NOMO-1 (cell line): ENCODE data around the gene GPR55.
A peak's percentile ranks its signal among the peaks of the same experiment; 100 is the strongest.

ENCODE experiments used
- DNase-seq, 2 experiments: peaks; one replicate each; lab custom pipeline; 2025; ENCODE audit not compliant: unreplicated experiment in 2 of 2; lab: John Stamatoyannopoulos, UW

GPR55 gene

GRCh38 chr2:230887342-230887741, 37.7 kb downstream of the GPR55 start:
- DNase-seq, result no peak

- DNase-seq, result no peak
These were observed 38.4 kb downstream of the GPR55 start for GRCh38 chr2:230886671-230887071.

GRCh38 chr2:230886206-230886605, 38.8 kb downstream of the GPR55 start:
- no peak for DNase-seq

GRCh38 chr2:230885463-230886130, 39.4 kb downstream of the GPR55 start:
- DNase-seq, result peak in 1 of 2 experiments; percentile 4

- no peak for DNase-seq
These were observed 43.2 kb downstream of the GPR55 start for GRCh38 chr2:230881840-230882239.

GRCh38 chr2:230879891-230880290, 45.2 kb downstream of the GPR55 start:
- DNase-seq, result no peak

GRCh38 chr2:230879271-230879882, 45.7 kb downstream of the GPR55 start:
- no peak for DNase-seq

GRCh38 chr2:230878599-230879188, 46.3 kb downstream of the GPR55 start:
- DNase-seq, result no peak

GRCh38 chr2:230877759-230878598, 47.1 kb downstream of the GPR55 start:
- peak; percentile 60 to 65 for DNase-seq

GRCh38 chr2:230877116-230877758, 47.8 kb downstream of the GPR55 start:
- no peak for DNase-seq

GRCh38 chr2:230875347-230876315, 49.4 kb downstream of the GPR55 start:
- no peak for DNase-seq

- DNase-seq, result no peak
These were observed 50.2 kb downstream of the GPR55 start for GRCh38 chr2:230874876-230875275.

GRCh38 chr2:230874456-230874855, 50.6 kb downstream of the GPR55 start:
- no peak for DNase-seq

GRCh38 chr2:230873661-230874401, 51.2 kb downstream of the GPR55 start:
- DNase-seq, result no peak

GRCh38 chr2:230872968-230873660, 51.9 kb downstream of the GPR55 start:
- DNase-seq, result no peak

GRCh38 chr2:230872151-230872967, 52.7 kb downstream of the GPR55 start:
- no peak for DNase-seq

GRCh38 chr2:230871361-230872150, 53.5 kb downstream of the GPR55 start:
- no peak for DNase-seq
